HG02973 (cell line): ENCODE measurements around the gene FLACC1.
"Not testable (repeated sequence)": the region's sequence is repeated elsewhere in the genome, so short reads cannot be mapped to it uniquely, and the experiment has no call there.

Source experiments
- ATAC-seq: cut with Tn5 transposase; IDR thresholded peaks from one replicate; pipeline ENCODE4 v1.9.1; 2021; ENCODE audit warnings: moderate library complexity; ENCODE audit not compliant: unreplicated experiment

FLACC1 gene

GRCh38 chr2:201256082-201256481, 101.1 kb downstream of the FLACC1 start:
- no peak for ATAC-seq

- no peak for ATAC-seq
Observed at GRCh38 chr2:201255408-201256033, 101.6 kb downstream of the FLACC1 start.

GRCh38 chr2:201254081-201254730, 102.9 kb downstream of the FLACC1 start:
- ATAC-seq: no peak

GRCh38 chr2:201250741-201251140, 106.4 kb downstream of the FLACC1 start:
- ATAC-seq: no peak

- no peak for ATAC-seq
Observed at GRCh38 chr2:201249889-201250288, 107.3 kb downstream of the FLACC1 start.

- no peak for ATAC-seq
Observed at GRCh38 chr2:201248288-201248844, 108.8 kb downstream of the FLACC1 start.

- ATAC-seq: no peak
Observed at GRCh38 chr2:201246280-201246679, 110.9 kb downstream of the FLACC1 start.

GRCh38 chr2:201244829-201245228, 112.3 kb downstream of the FLACC1 start:
- ATAC-seq: no peak

- no peak for ATAC-seq
Observed at GRCh38 chr2:201242571-201243277, 114.4 kb downstream of the FLACC1 start.

- not testable (repeated sequence) for ATAC-seq
Observed at GRCh38 chr2:201239167-201239935, 117.8 kb downstream of the FLACC1 start.
